OCI-LY1 (cell line): ENCODE measurements around the gene GALNT5.

Experiments used
- CTCF ChIP-seq: fragments of 200-600 bp; sonication (generic), shearing (Covaris generic); IDR thresholded peaks from 2 replicates; pipeline ENCODE4 v1.5.1; 2017; ENCODE audit warnings: mild to moderate bottlenecking, antibody characterized with exemption, low read length, moderate library complexity, mixed read lengths
- EZH2 ChIP-seq: fragments of 200-600 bp; sonication (generic), shearing (Covaris generic); IDR thresholded peaks from 2 replicates; pipeline ENCODE4 v1.8.0; 2017; ENCODE audit warnings: borderline replicate concordance, mixed run types, mild to moderate bottlenecking, antibody characterized with exemption, low read length, moderate library complexity, mixed read lengths

GRCh38 chr2:157218911-157219310 lies 38.6 kb upstream of the GALNT5 start:
- no peak for TF ChIP-seq CTCF
- TF ChIP-seq EZH2 = no peak
